IMR-90 (cell line): ENCODE measurements around the gene C9orf50. TPM values are rescaled to one million over a fixed set of nuclear protein-coding genes. Genes with fewer than 3 reads are reported as not detected.

Source experiments
- ATAC-seq: fragments of 200-7000 bp; cut with Tn5 transposase; 2 replicates; pipeline ENCODE4 v1.9.1; 2020; ENCODE audit warnings: low read depth, mild to moderate bottlenecking, moderate library complexity
- BruUV-seq: library from RNA; stranded (reverse); fragments of 400-500 nt; replicated peaks from 2 replicates; lab custom pipeline; 2021; lab: Mats Ljungman, UMichigan
- CTCF ChIA-PET: fragments of 300-600 bp; formaldehyde crosslinking; extraction: SDS; loops from one replicate; lab custom pipeline; 2021; ENCODE audit warnings: antibody characterized with exemption; lab: Yijun Ruan, JAX
- POLR2A ChIA-PET: fragments of 300-600 bp; sonication (Branson Sonifier 250); formaldehyde crosslinking; loops from one replicate; lab custom pipeline; 2022; ENCODE audit warnings: antibody characterized with exemption; ENCODE audit not compliant: unreplicated experiment; lab: Charles Lee
- DNase-seq: peaks from one replicate; pipeline ENCODE4 v3.0.0; 2013
- H2AFZ ChIP-seq: replicated peaks from 2 replicates; pipeline ENCODE3; 2013; ENCODE audit warnings: low read length, mild to moderate bottlenecking; ENCODE audit not compliant: poor library complexity
- H2AK5ac ChIP-seq: 2 replicates; pipeline ENCODE4 v1.6.1; 2013; ENCODE audit warnings: low read depth, low read length, inconsistent platforms
- H2AK9ac ChIP-seq: replicated peaks from 2 replicates; pipeline ENCODE3; 2013; ENCODE audit warnings: mild to moderate bottlenecking, low read depth, low read length, moderate library complexity; ENCODE audit not compliant: poor library complexity
- H2BK120ac ChIP-seq: 2 replicates; pipeline ENCODE4 v1.6.1; 2013; ENCODE audit warnings: low read depth, low read length, inconsistent platforms
- H2BK15ac ChIP-seq: 3 replicates; pipeline ENCODE4 v1.6.1; 2013; ENCODE audit warnings: low read depth, low read length, inconsistent platforms
- H2BK20ac ChIP-seq: 2 replicates; pipeline ENCODE4 v1.6.1; 2013; ENCODE audit warnings: low read depth, mild to moderate bottlenecking, inconsistent platforms, low read length, moderate library complexity
- H2BK5ac ChIP-seq: 2 replicates; pipeline ENCODE4 v1.6.1; 2013; ENCODE audit warnings: mild to moderate bottlenecking, low read depth, low read length, inconsistent platforms; ENCODE audit not compliant: poor library complexity, severe bottlenecking
- H3K14ac ChIP-seq: replicated peaks from 2 replicates; pipeline ENCODE4 v1.6.1; 2013; ENCODE audit warnings: low read depth, low read length, inconsistent platforms
- H3K18ac ChIP-seq: 2 replicates; pipeline ENCODE4 v1.6.1; 2013; ENCODE audit warnings: low read depth, low read length, control low read depth
- H3K23ac ChIP-seq: 2 replicates; pipeline ENCODE4 v1.6.1; 2013; ENCODE audit warnings: low read depth, low read length, inconsistent platforms
- H3K27ac ChIP-seq: 2 replicates; pipeline ENCODE4 v1.5.1; 2013; ENCODE audit warnings: mild to moderate bottlenecking, control low read depth, low read length; ENCODE audit not compliant: insufficient read depth
- H3K27me3 ChIP-seq: 2 replicates; pipeline ENCODE4 v1.6.1; 2013; ENCODE audit warnings: low read length; ENCODE audit not compliant: control insufficient read depth, insufficient read depth
- H3K36me3 ChIP-seq: 2 replicates; pipeline ENCODE4 v1.6.1; 2013; ENCODE audit warnings: low read length, mixed read lengths; ENCODE audit not compliant: control insufficient read depth, insufficient read depth
- H3K4ac ChIP-seq: 2 replicates; pipeline ENCODE4 v1.6.1; 2013; ENCODE audit warnings: low read depth, low read length, inconsistent platforms
- H3K4me1 ChIP-seq: 2 replicates; pipeline ENCODE4 v1.6.1; 2013; ENCODE audit warnings: low read length, mixed read lengths; ENCODE audit not compliant: control insufficient read depth, insufficient read depth
- H3K4me2 ChIP-seq: 2 replicates; pipeline ENCODE4 v1.6.1; 2013; ENCODE audit warnings: low read depth, mild to moderate bottlenecking, control low read depth, low read length, moderate library complexity
- H3K4me3 ChIP-seq: 2 replicates; pipeline ENCODE4 v1.5.1; 2013; ENCODE audit warnings: low read depth, mild to moderate bottlenecking, control low read depth, low read length, moderate library complexity; ENCODE audit not compliant: insufficient read depth
- H3K56ac ChIP-seq: 2 replicates; pipeline ENCODE4 v1.6.1; 2013; ENCODE audit warnings: low read length, inconsistent platforms; ENCODE audit not compliant: insufficient read depth; ENCODE audit errors: extremely low read depth
- H3K79me1 ChIP-seq, 2 experiments: 2 replicates each; pipeline ENCODE4 v1.6.1; 2013; ENCODE audit warnings: low read length in 2 of 2, inconsistent platforms in 1 of 2, low read depth in 1 of 2
- H3K9ac ChIP-seq: 2 replicates; pipeline ENCODE4 v1.6.1; 2013; ENCODE audit warnings: low read depth, low read length, control low read depth
- H3K9me1 ChIP-seq: 2 replicates; pipeline ENCODE4 v1.6.1; 2013; ENCODE audit warnings: low read length, inconsistent platforms; ENCODE audit not compliant: insufficient read depth
- H3K9me3 ChIP-seq: 2 replicates; pipeline ENCODE4 v1.6.1; 2013; ENCODE audit warnings: low read length; ENCODE audit not compliant: control insufficient read depth, insufficient read depth
- H4K20me1 ChIP-seq: 2 replicates; pipeline ENCODE4 v1.6.1; 2013; ENCODE audit warnings: low read length, inconsistent platforms; ENCODE audit not compliant: insufficient read depth
- H4K5ac ChIP-seq: 2 replicates; pipeline ENCODE4 v1.6.1; 2013; ENCODE audit warnings: mild to moderate bottlenecking, low read depth, low read length, control low read depth
- H4K8ac ChIP-seq, 2 experiments: 2 replicates each; pipeline ENCODE4 v1.6.1; 2013; ENCODE audit warnings: low read depth in 2 of 2, low read length in 2 of 2, control low read depth in 1 of 2, inconsistent platforms in 1 of 2
- H4K91ac ChIP-seq: 2 replicates; pipeline ENCODE4 v1.6.1; 2013; ENCODE audit warnings: low read depth, low read length, inconsistent platforms; ENCODE audit not compliant: insufficient read depth
- BHLHE40 ChIP-seq: fragments of 150-350 bp; IDR thresholded peaks from 2 replicates; pipeline ENCODE4 v1.6.1; 2016; ENCODE audit warnings: mild to moderate bottlenecking, low read depth, low read length
- CEBPB ChIP-seq: IDR thresholded peaks from 2 replicates; pipeline ENCODE4 v1.6.1; 2012; ENCODE audit warnings: low read depth, low read length, improper control_type of control experiment
- CHD1 ChIP-seq: IDR thresholded peaks from 2 replicates; pipeline ENCODE4 v1.6.1; 2012; ENCODE audit warnings: low read depth, low read length, improper control_type of control experiment
- FOS ChIP-seq: fragments of 150-350 bp; IDR thresholded peaks from 2 replicates; pipeline ENCODE4 v1.6.1; 2016; ENCODE audit warnings: low read depth, low read length
- MAFK ChIP-seq: IDR thresholded peaks from 2 replicates; pipeline ENCODE4 v1.6.1; 2012; ENCODE audit warnings: low read depth, low read length, improper control_type of control experiment
- MAZ ChIP-seq: IDR thresholded peaks from 2 replicates; pipeline ENCODE4 v1.6.1; 2012; ENCODE audit warnings: low read depth, mild to moderate bottlenecking, low read length, improper control_type of control experiment, moderate library complexity, borderline replicate concordance
- MXI1 ChIP-seq: IDR thresholded peaks from 2 replicates; pipeline ENCODE4 v1.6.1; 2012; ENCODE audit warnings: low read depth, mild to moderate bottlenecking, low read length, moderate library complexity, borderline replicate concordance
- NFE2L2 ChIP-seq: fragments of 150-350 bp; IDR thresholded peaks from 2 replicates; pipeline ENCODE4 v1.6.1; 2016; ENCODE audit warnings: low read depth, mild to moderate bottlenecking, low read length
- POLR2A ChIP-seq: IDR thresholded peaks from 2 replicates; pipeline ENCODE4 v1.6.1; 2012; ENCODE audit warnings: mild to moderate bottlenecking, low read depth, low read length
- RCOR1 ChIP-seq: IDR thresholded peaks from 2 replicates; pipeline ENCODE4 v1.6.1; 2012; ENCODE audit warnings: mild to moderate bottlenecking, low read length, improper control_type of control experiment; ENCODE audit not compliant: insufficient replicate concordance
- RFX5 ChIP-seq: IDR thresholded peaks from 2 replicates; pipeline ENCODE4 v1.8.0; 2012; ENCODE audit warnings: low read depth, mild to moderate bottlenecking, low read length, moderate library complexity
- SMC3 ChIP-seq: fragments of 150-350 bp; IDR thresholded peaks from 2 replicates; pipeline ENCODE4 v1.6.1; 2016; ENCODE audit warnings: low read depth, mild to moderate bottlenecking, antibody characterized with exemption, low read length, moderate library complexity
- WGBS, 2 experiments: methylation state at CpG; one replicate each; pipeline versions ENCODE4 v1.1.5 to v1.1.7; 2013; ENCODE audit warnings: missing lambda C conversion rate in 2 of 2; ENCODE audit not compliant: insufficient read length in 1 of 2; ENCODE audit errors: extremely low coverage in 2 of 2; 5-methylcytosine and 5-hydroxymethylcytosine counted together
- dilution Hi-C: fragments of 300-500 bp; cut with HindIII; formaldehyde crosslinking; loops from one replicate; pipeline ENCODE4 v1.14.3; 2018; ENCODE audit warnings: low sequenced_read_pairs; ENCODE audit not compliant: unreplicated experiment
- in situ Hi-C: fragments of 300-500 bp; cut with MboI; formaldehyde crosslinking; loops from 3 replicates; pipeline ENCODE4 v1.14.3; 2019; ENCODE audit warnings: low sequenced_read_pairs, inconsistent platforms, mixed read lengths
- intact Hi-C: fragments of 100-400 bp; cut with micrococcal nuclease; formaldehyde crosslinking; loops from 2 replicates; pipeline ENCODE4 v1.10.0; 2022
- polyA plus RNA-seq, 3 experiments: library from polyadenylated mRNA; depleted of rRNA; stranded (reverse); fragments of >200 nt; gene quantifications; 2 replicates each; pipeline ENCODE4 v1.2.3, GENCODE V29; 2012; ENCODE audit warnings: low replicate concordance in 1 of 3
- total RNA-seq: library from RNA; depleted of rRNA; stranded (reverse); fragments of >200 nt; gene quantifications from 2 replicates; pipeline ENCODE4 v1.2.3, GENCODE V29; 2012
- TF ChIP-seq, protein P1 (sequence below): fragments of 150-350 bp; IDR thresholded peaks from 2 replicates; pipeline ENCODE4 v1.6.1; 2016; ENCODE audit warnings: low read depth, mild to moderate bottlenecking, low read length, moderate library complexity, borderline replicate concordance
- TF ChIP-seq, protein P2 (sequence below): conservative IDR thresholded peaks from 2 replicates; pipeline ENCODE4 v1.5.1; 2012; ENCODE audit warnings: mild to moderate bottlenecking, low read depth, low read length, improper control_type of control experiment

C9orf50 gene
- total and polyA plus RNA-seq, 2 of the 4 experiments (the other 2 are of a cell fraction) = 0.09 TPM; not detected in 1

DNA sequence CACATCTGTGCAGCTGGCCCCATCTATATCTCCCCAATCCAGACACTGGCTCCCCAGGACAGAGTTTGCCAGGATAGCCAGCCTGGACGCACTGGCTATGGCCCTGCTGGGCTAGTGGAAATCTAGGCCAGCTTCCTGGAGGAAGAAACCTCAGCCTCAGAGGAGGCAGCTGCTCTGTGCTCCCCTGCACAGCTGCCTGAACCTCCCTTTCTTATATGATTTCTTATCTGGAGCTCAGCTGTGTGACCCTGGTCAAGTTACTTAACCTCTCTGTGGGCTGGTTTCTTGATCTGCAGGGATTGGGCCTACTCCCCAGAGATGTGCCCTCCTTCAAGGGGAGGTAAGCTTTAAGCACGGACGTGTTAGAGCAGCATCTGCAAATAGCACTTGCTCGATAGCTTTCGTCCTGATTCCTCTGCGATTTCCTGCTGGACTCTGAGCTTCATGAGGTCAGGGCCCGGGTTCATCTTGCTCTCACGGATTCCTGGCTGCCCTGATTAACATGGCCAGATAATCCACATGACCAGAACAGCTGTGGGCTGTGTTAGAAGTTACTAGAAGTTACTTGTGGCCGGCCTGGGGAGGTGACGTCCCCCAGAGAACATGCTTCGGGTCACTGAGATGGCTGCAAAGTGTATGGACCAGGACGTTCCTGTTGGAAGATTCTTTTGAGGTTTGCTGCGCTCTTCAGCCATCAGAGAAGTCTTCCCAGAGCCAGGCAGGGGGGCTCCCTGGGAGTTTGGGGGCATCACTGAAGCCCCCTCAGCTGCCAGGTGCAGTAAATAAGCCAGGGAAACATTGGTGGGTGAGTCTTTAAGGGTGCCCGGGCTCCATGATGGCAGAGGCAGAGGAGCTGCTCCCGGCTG, 14.5 kb downstream of the C9orf50 start:
- no peak overlapping the region for H3K27ac ChIP-seq
- no peak for TF ChIP-seq RCOR1
- no peak for TF ChIP-seq MXI1
- TF ChIP-seq POLR2A = no peak
- TF ChIP-seq BHLHE40 = no peak
- no peak for TF ChIP-seq CEBPB
- TF ChIP-seq, protein P1, sequence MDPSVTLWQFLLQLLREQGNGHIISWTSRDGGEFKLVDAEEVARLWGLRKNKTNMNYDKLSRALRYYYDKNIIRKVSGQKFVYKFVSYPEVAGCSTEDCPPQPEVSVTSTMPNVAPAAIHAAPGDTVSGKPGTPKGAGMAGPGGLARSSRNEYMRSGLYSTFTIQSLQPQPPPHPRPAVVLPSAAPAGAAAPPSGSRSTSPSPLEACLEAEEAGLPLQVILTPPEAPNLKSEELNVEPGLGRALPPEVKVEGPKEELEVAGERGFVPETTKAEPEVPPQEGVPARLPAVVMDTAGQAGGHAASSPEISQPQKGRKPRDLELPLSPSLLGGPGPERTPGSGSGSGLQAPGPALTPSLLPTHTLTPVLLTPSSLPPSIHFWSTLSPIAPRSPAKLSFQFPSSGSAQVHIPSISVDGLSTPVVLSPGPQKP = no peak
- TF ChIP-seq NFE2L2 = no peak
- no peak for TF ChIP-seq MAFK
- TF ChIP-seq CHD1 = no peak
- TF ChIP-seq FOS = no peak
- no peak for TF ChIP-seq MAZ
- TF ChIP-seq RFX5 = no peak
- TF ChIP-seq SMC3 = no peak
- TF ChIP-seq, protein P2, sequence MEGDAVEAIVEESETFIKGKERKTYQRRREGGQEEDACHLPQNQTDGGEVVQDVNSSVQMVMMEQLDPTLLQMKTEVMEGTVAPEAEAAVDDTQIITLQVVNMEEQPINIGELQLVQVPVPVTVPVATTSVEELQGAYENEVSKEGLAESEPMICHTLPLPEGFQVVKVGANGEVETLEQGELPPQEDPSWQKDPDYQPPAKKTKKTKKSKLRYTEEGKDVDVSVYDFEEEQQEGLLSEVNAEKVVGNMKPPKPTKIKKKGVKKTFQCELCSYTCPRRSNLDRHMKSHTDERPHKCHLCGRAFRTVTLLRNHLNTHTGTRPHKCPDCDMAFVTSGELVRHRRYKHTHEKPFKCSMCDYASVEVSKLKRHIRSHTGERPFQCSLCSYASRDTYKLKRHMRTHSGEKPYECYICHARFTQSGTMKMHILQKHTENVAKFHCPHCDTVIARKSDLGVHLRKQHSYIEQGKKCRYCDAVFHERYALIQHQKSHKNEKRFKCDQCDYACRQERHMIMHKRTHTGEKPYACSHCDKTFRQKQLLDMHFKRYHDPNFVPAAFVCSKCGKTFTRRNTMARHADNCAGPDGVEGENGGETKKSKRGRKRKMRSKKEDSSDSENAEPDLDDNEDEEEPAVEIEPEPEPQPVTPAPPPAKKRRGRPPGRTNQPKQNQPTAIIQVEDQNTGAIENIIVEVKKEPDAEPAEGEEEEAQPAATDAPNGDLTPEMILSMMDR = no peak

More for the DNA sequence above, 14.5 kb downstream of the C9orf50 start:
- no peak overlapping the region for H4K5ac ChIP-seq
- dilution Hi-C loops = no loop called here
- peak overlapping the region; percentile 92; the same call in 1 of the 2 replicates for H2AK5ac ChIP-seq
- H3K23ac ChIP-seq = no peak overlapping the region
- H3K9me3 ChIP-seq = no peaks in the 10 kb centered on the region
- peak overlapping the region; percentile 34 for H3K4ac ChIP-seq
- H4K8ac ChIP-seq = peak overlapping the region in 1 of 2 experiments; percentile 28; a peak in 2 of 4 replicates
- no peak overlapping the region for H3K14ac ChIP-seq
- peak overlapping the region; percentile 45 for H2AK9ac ChIP-seq
- in situ Hi-C loops = loop anchor here (10.0 kb wide), 1 partner anchor 272 kb away; no protein-coding TSS in a partner anchor
- H2BK15ac ChIP-seq = peak overlapping the region; percentile 48; the same call in 2 of the 3 replicates
- DNase-seq (no peak), ATAC-seq (no peak)
- H3K18ac ChIP-seq = no peak overlapping the region
- intact Hi-C loops = no loop called here
- 79% methylated on average over 11 of the region's 15 CpGs; no CpG with 5 or more reads in 1 of the 2 experiments for WGBS, 2 experiments
- no peak overlapping the region for H3K9ac ChIP-seq
- peak overlapping the region; percentile 36 for H2AFZ ChIP-seq
- no peaks in the 10 kb centered on the region for H4K20me1 ChIP-seq
- H3K4me3 ChIP-seq = no peak overlapping the region
- POLR2A ChIA-PET = no interaction called here
- CTCF ChIA-PET = interaction anchor here (1.1 kb wide), 1 partner anchor 468 kb away, joined by 4 read pairs; no protein-coding TSS in a partner anchor
- H3K9me1 ChIP-seq = peaks cover 7% of the 10 kb centered on the region
- H4K91ac ChIP-seq = peak overlapping the region; percentile 56
- peak overlapping the region; percentile 38 for H2BK120ac ChIP-seq
- H2BK5ac ChIP-seq = no peak overlapping the region
- H3K36me3 ChIP-seq = no peaks in the 10 kb centered on the region
- H3K4me2 ChIP-seq = no peak overlapping the region
- no peak overlapping the region for H3K56ac ChIP-seq
- no peak overlapping the region for H2BK20ac ChIP-seq
- H3K27me3 ChIP-seq = no peaks in the 10 kb centered on the region
- H3K79me1 ChIP-seq = peaks cover 0 to 9% of the 10 kb centered on the region in 2 experiments; a peak in 2 of 4 replicates
- peaks cover 17% of the 10 kb centered on the region for H3K4me1 ChIP-seq
- BruUV-seq = no TSS peak
